HEK293 (cell line): Measurements from ENCODE around the gene SDC3.
A peak's percentile ranks its signal among the peaks of the same experiment; 100 is the strongest.

Experiments
- CTCF ChIA-PET: fragments of 350-600 bp; formaldehyde crosslinking; extraction: SDS; loops from one replicate; lab custom pipeline; 2021; ENCODE audit warnings: antibody characterized with exemption; lab: Yijun Ruan, JAX
- POLR2A ChIA-PET: fragments of 300-600 bp; formaldehyde crosslinking; extraction: SDS; loops from one replicate; lab custom pipeline; 2020; ENCODE audit warnings: antibody characterized with exemption, inconsistent platforms; lab: Yijun Ruan, JAX
- H3K27ac ChIP-seq: fragments of 200-500 bp; sonication (Bioruptor generic); 2 replicates; pipeline ENCODE4 v1.5.1; 2014; ENCODE audit warnings: low read depth, low read length, control low read depth, inconsistent platforms; ENCODE audit errors: extremely low read depth
- H3K36me3 ChIP-seq, 2 experiments: fragments of 200-500 bp in 1 of 2; sonication (Bioruptor generic) in 1 of 2; 1 replicate in 1 of 2; 2 replicates in 1 of 2; pipeline ENCODE4 v1.5.1; 2014 to 2017; ENCODE audit warnings: inconsistent platforms in 2 of 2, low read length in 2 of 2; ENCODE audit not compliant: control insufficient read depth in 2 of 2, insufficient read depth in 1 of 2
- H3K4me1 ChIP-seq: fragments of 200-500 bp; sonication (Bioruptor generic); 2 replicates; pipeline ENCODE4 v1.5.1; 2014; ENCODE audit warnings: mild to moderate bottlenecking, low read length, inconsistent platforms; ENCODE audit not compliant: control insufficient read depth, insufficient read depth
- H3K4me3 ChIP-seq: 2 replicates; pipeline ENCODE4 v1.5.1; 2011; ENCODE audit warnings: low read depth, mild to moderate bottlenecking, control low read depth, low read length, moderate library complexity
- H3K9me3 ChIP-seq: fragments of 200-500 bp; sonication (Bioruptor generic); 2 replicates; pipeline ENCODE4 v1.5.1; 2014; ENCODE audit warnings: low read depth, low read length, inconsistent platforms; ENCODE audit not compliant: control insufficient read depth, insufficient read depth
- GLIS1 ChIP-seq: fragments of 450-650 bp; formaldehyde crosslinking; IDR thresholded peaks from 2 replicates; pipeline ENCODE4 v1.5.1; 2016; ENCODE audit warnings: missing biosample characterization, missing genetic modification characterization
- MYNN ChIP-seq: fragments of 450-650 bp; formaldehyde crosslinking; IDR thresholded peaks from 2 replicates; pipeline ENCODE4 v1.5.1; 2016; ENCODE audit warnings: missing biosample characterization, missing genetic modification characterization, borderline replicate concordance
- RBAK ChIP-seq: fragments of 450-650 bp; formaldehyde crosslinking; IDR thresholded peaks from 2 replicates; pipeline ENCODE4 v1.5.1; 2016; ENCODE audit warnings: missing biosample characterization, missing genetic modification characterization
- SALL2 ChIP-seq: fragments of 450-650 bp; formaldehyde crosslinking; IDR thresholded peaks from 2 replicates; pipeline ENCODE4 v1.5.0; 2017; ENCODE audit warnings: missing biosample characterization, mild to moderate bottlenecking, missing genetic modification characterization, borderline replicate concordance
- YY1 ChIP-seq: fragments of 450-650 bp; formaldehyde crosslinking; IDR thresholded peaks from 2 replicates; pipeline ENCODE4 v1.5.1; 2018; ENCODE audit warnings: missing biosample characterization, missing genetic modification characterization
- ZBTB7A ChIP-seq: fragments of 450-650 bp; formaldehyde crosslinking; IDR thresholded peaks from 2 replicates; pipeline ENCODE4 v1.5.1; 2016; ENCODE audit warnings: low read depth, missing biosample characterization, missing genetic modification characterization
- ZEB2 ChIP-seq: fragments of 450-650 bp; formaldehyde crosslinking; IDR thresholded peaks from 2 replicates; pipeline ENCODE4 v1.5.1; 2016; ENCODE audit warnings: missing biosample characterization, missing genetic modification characterization
- ZFP69B ChIP-seq: fragments of 450-650 bp; formaldehyde crosslinking; IDR thresholded peaks from 2 replicates; pipeline ENCODE4 v1.5.1; 2016; ENCODE audit warnings: missing biosample characterization, missing genetic modification characterization
- ZNF132 ChIP-seq: fragments of 450-650 bp; formaldehyde crosslinking; IDR thresholded peaks from 2 replicates; pipeline ENCODE4 v1.5.1; 2017; ENCODE audit warnings: missing biosample characterization, missing genetic modification characterization, borderline replicate concordance
- ZNF140 ChIP-seq: fragments of 450-650 bp; formaldehyde crosslinking; IDR thresholded peaks from 2 replicates; pipeline ENCODE4 v1.5.1; 2016; ENCODE audit warnings: missing biosample characterization, missing genetic modification characterization
- ZNF155 ChIP-seq: fragments of 450-650 bp; formaldehyde crosslinking; IDR thresholded peaks from 2 replicates; pipeline ENCODE4 v1.5.1; 2016; ENCODE audit warnings: missing biosample characterization, missing genetic modification characterization
- ZNF157 ChIP-seq: fragments of 450-650 bp; formaldehyde crosslinking; IDR thresholded peaks from 2 replicates; pipeline ENCODE4 v1.5.1; 2016; ENCODE audit warnings: missing biosample characterization, missing genetic modification characterization
- ZNF184 ChIP-seq: fragments of 450-650 bp; IDR thresholded peaks from 2 replicates; pipeline ENCODE4 v1.5.1; 2018; ENCODE audit warnings: missing biosample characterization, mild to moderate bottlenecking, missing genetic modification characterization
- ZNF211 ChIP-seq: fragments of 450-650 bp; formaldehyde crosslinking; IDR thresholded peaks from 2 replicates; pipeline ENCODE4 v1.5.1; 2016; ENCODE audit warnings: low read depth, missing biosample characterization, missing genetic modification characterization
- ZNF239 ChIP-seq: fragments of 450-650 bp; formaldehyde crosslinking; IDR thresholded peaks from 2 replicates; pipeline ENCODE4 v1.5.1; 2016; ENCODE audit warnings: missing biosample characterization, missing genetic modification characterization
- ZNF266 ChIP-seq: fragments of 450-650 bp; formaldehyde crosslinking; IDR thresholded peaks from 2 replicates; pipeline ENCODE4 v1.5.1; 2016; ENCODE audit warnings: missing biosample characterization, missing genetic modification characterization, low read depth
- ZNF280C ChIP-seq: fragments of 450-650 bp; formaldehyde crosslinking; IDR thresholded peaks from 2 replicates; pipeline ENCODE4 v1.5.1; 2016; ENCODE audit warnings: missing biosample characterization, missing genetic modification characterization
- ZNF324 ChIP-seq: fragments of 450-650 bp; formaldehyde crosslinking; IDR thresholded peaks from 2 replicates; pipeline ENCODE4 v1.5.1; 2016; ENCODE audit warnings: missing biosample characterization, missing genetic modification characterization
- ZNF394 ChIP-seq: fragments of 450-650 bp; formaldehyde crosslinking; IDR thresholded peaks from 2 replicates; pipeline ENCODE4 v1.5.1; 2016; ENCODE audit warnings: missing biosample characterization, missing genetic modification characterization, mild to moderate bottlenecking, moderate library complexity, borderline replicate concordance
- ZNF426 ChIP-seq: fragments of 450-650 bp; formaldehyde crosslinking; IDR thresholded peaks from 2 replicates; pipeline ENCODE4 v1.5.1; 2017; ENCODE audit warnings: missing biosample characterization, missing genetic modification characterization, mild to moderate bottlenecking, inconsistent platforms, moderate library complexity
- ZNF473 ChIP-seq: fragments of 450-650 bp; formaldehyde crosslinking; IDR thresholded peaks from 2 replicates; pipeline ENCODE4 v1.5.1; 2017; ENCODE audit warnings: missing biosample characterization, missing genetic modification characterization
- ZNF48 ChIP-seq: fragments of 450-650 bp; formaldehyde crosslinking; IDR thresholded peaks from 2 replicates; pipeline ENCODE4 v1.5.1; 2016; ENCODE audit warnings: missing biosample characterization, missing genetic modification characterization
- ZNF529 ChIP-seq: fragments of 450-650 bp; formaldehyde crosslinking; IDR thresholded peaks from 2 replicates; pipeline ENCODE4 v1.5.1; 2017; ENCODE audit warnings: missing genetic modification characterization, missing biosample characterization; ENCODE audit not compliant: insufficient replicate concordance
- ZNF549 ChIP-seq: fragments of 450-650 bp; IDR thresholded peaks from 2 replicates; pipeline ENCODE4 v1.5.1; 2018; ENCODE audit warnings: missing biosample characterization, missing genetic modification characterization, mild to moderate bottlenecking, inconsistent platforms, moderate library complexity
- ZNF555 ChIP-seq: fragments of 450-650 bp; formaldehyde crosslinking; conservative IDR thresholded peaks from 2 replicates; pipeline ENCODE4 v1.5.1; 2017; ENCODE audit warnings: missing biosample characterization, mild to moderate bottlenecking, missing genetic modification characterization, inconsistent platforms
- ZNF624 ChIP-seq: fragments of 450-650 bp; formaldehyde crosslinking; IDR thresholded peaks from 2 replicates; pipeline ENCODE4 v1.5.1; 2017; ENCODE audit warnings: missing biosample characterization, missing genetic modification characterization
- ZNF660 ChIP-seq: fragments of 450-650 bp; IDR thresholded peaks from 2 replicates; pipeline ENCODE4 v1.5.1; 2018; ENCODE audit warnings: missing biosample characterization, mild to moderate bottlenecking, missing genetic modification characterization
- ZNF670 ChIP-seq: fragments of 450-650 bp; formaldehyde crosslinking; IDR thresholded peaks from 2 replicates; pipeline ENCODE4 v1.5.1; 2016; ENCODE audit warnings: missing biosample characterization, missing genetic modification characterization, low read depth
- ZNF677 ChIP-seq: fragments of 450-650 bp; IDR thresholded peaks from 2 replicates; pipeline ENCODE4 v1.5.0; 2018; ENCODE audit warnings: missing biosample characterization, mild to moderate bottlenecking, missing genetic modification characterization, moderate library complexity
- ZNF747 ChIP-seq: fragments of 450-650 bp; formaldehyde crosslinking; IDR thresholded peaks from 2 replicates; pipeline ENCODE4 v1.5.1; 2016; ENCODE audit warnings: missing biosample characterization, missing genetic modification characterization
- ZNF837 ChIP-seq: fragments of 450-650 bp; formaldehyde crosslinking; IDR thresholded peaks from 2 replicates; pipeline ENCODE4 v1.5.1; 2016; ENCODE audit warnings: missing biosample characterization, missing genetic modification characterization
- ZXDB ChIP-seq: fragments of 450-650 bp; formaldehyde crosslinking; IDR thresholded peaks from 2 replicates; pipeline ENCODE4 v1.5.1; 2016; ENCODE audit warnings: missing biosample characterization, missing genetic modification characterization
- TF ChIP-seq, protein P1 (sequence below): fragments of 450-650 bp; IDR thresholded peaks from 2 replicates; pipeline ENCODE4 v1.5.1; 2018; ENCODE audit warnings: missing biosample characterization, missing genetic modification characterization
- TF ChIP-seq, protein P2 (sequence below): fragments of 450-650 bp; formaldehyde crosslinking; IDR thresholded peaks from 2 replicates; pipeline ENCODE4 v1.5.1; 2016; ENCODE audit warnings: missing biosample characterization, missing genetic modification characterization

SDC3 gene

DNA sequence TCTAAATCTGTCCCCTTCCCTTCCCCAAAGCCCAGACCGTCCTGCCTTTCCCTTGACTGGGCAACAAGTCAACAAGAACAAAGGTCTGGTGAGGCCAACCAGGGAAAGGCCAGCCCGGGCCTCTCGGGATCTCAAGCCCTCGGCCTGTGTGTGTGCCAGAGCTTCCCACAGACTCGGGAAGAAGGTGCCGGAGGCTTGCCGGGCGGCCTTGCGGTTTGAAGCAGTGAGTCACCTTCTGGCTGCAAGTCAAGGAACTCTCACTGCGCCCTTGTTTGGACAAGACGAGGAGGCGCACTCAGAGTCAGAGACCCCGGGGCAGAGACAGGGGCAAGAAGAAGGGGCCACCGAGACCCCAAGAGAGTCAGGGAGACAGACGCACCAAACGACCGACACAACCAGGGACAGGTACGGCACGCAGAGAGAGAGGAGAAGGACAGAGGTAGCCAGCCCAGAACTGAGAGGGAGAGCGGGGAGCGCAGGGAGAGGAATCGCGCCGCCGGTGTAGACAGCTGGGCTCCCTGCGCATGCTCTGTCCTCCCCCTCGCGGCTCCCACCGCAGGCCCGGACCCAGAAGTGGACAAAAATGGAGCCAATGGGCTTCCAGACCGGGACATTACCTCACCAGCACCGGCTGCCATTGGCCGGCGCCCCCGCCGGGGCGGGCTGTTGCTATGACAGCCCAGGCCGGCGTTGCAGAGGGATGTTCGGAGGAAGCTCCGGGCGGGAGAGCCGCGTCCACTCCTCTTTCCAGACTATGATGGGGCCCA lies 84.4 kb downstream of the SDC3 start:
- peaks cover 6% of the 10 kb centered on the region for H3K4me1 ChIP-seq
- no peaks in the 10 kb centered on the region for H3K9me3 ChIP-seq
- H3K4me3 ChIP-seq: peak overlapping the region; percentile 48
- no peaks in the 10 kb centered on the region for H3K36me3 ChIP-seq
- CTCF ChIA-PET: interaction anchor here (0.6 to 3.8 kb wide), 6 partner anchors 10 to 105 kb away, joined by 3 to 27 read pairs (median 4); no protein-coding TSS in a partner anchor
- H3K27ac ChIP-seq: peak overlapping the region; percentile 95
- POLR2A ChIA-PET: interaction anchor here (1.0 to 1.9 kb wide), 10 partner anchors 8 to 241 kb away, joined by 3 to 8 read pairs (median 4); no protein-coding TSS in a partner anchor
- TF ChIP-seq ZBTB7A (tag by site-specific recombination) (peak; percentile 95), YY1 (tag by site-specific recombination) (no peak), ZNF529 (no peak), MYNN (tag by site-specific recombination) (no peak), ZNF426 (no peak), ZNF670 (tag by site-specific recombination) (no peak), ZNF48 (no peak), ZEB2 (peak; percentile 99), ZNF266 (tag by site-specific recombination) (no peak), GLIS1 (tag by site-specific recombination) (peak; percentile 85), ZNF155 (tag by site-specific recombination) (no peak), ZFP69B (peak; percentile 68; the same call in 1 of the 2 replicates), ZNF394 (peak; percentile 71; the same call in 1 of the 2 replicates), ZNF140 (tag by site-specific recombination) (no peak), ZXDB (peak; percentile 97), ZNF549 (tag by site-specific recombination) (no peak), ZNF473 (tag by site-specific recombination) (no peak), ZNF660 (tag by site-specific recombination) (peak; percentile 83; the same call in 1 of the 2 replicates), ZNF677 (no peak), ZNF324 (peak; percentile 89), ZNF184 (no peak), ZNF157 (no peak), ZNF555 (tag by site-specific recombination) (no peak), ZNF211 (tag by site-specific recombination) (no peak), ZNF280C (tag by site-specific recombination) (no peak), ZNF747 (tag by site-specific recombination) (no peak), ZNF132 (tag by site-specific recombination) (no peak), ZNF837 (tag by site-specific recombination) (no peak), SALL2 (tag by site-specific recombination) (no peak), ZNF239 (tag by site-specific recombination) (no peak), ZNF624 (no peak), RBAK (tag by site-specific recombination) (no peak)
- TF ChIP-seq, protein P1, sequence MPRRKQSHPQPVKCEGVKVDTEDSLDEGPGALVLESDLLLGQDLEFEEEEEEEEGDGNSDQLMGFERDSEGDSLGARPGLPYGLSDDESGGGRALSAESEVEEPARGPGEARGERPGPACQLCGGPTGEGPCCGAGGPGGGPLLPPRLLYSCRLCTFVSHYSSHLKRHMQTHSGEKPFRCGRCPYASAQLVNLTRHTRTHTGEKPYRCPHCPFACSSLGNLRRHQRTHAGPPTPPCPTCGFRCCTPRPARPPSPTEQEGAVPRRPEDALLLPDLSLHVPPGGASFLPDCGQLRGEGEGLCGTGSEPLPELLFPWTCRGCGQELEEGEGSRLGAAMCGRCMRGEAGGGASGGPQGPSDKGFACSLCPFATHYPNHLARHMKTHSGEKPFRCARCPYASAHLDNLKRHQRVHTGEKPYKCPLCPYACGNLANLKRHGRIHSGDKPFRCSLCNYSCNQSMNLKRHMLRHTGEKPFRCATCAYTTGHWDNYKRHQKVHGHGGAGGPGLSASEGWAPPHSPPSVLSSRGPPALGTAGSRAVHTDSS: no peak
- TF ChIP-seq, protein P2, sequence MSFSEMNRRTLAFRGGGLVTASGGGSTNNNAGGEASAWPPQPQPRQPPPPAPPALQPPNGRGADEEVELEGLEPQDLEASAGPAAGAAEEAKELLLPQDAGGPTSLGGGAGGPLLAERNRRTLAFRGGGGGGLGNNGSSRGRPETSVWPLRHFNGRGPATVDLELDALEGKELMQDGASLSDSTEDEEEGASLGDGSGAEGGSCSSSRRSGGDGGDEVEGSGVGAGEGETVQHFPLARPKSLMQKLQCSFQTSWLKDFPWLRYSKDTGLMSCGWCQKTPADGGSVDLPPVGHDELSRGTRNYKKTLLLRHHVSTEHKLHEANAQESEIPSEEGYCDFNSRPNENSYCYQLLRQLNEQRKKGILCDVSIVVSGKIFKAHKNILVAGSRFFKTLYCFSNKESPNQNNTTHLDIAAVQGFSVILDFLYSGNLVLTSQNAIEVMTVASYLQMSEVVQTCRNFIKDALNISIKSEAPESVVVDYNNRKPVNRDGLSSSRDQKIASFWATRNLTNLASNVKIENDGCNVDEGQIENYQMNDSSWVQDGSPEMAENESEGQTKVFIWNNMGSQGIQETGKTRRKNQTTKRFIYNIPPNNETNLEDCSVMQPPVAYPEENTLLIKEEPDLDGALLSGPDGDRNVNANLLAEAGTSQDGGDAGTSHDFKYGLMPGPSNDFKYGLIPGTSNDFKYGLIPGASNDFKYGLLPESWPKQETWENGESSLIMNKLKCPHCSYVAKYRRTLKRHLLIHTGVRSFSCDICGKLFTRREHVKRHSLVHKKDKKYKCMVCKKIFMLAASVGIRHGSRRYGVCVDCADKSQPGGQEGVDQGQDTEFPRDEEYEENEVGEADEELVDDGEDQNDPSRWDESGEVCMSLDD: peak; percentile 95
